Activated T-cell treated with anti-CD3 and anti-CD28 coated beads for 4 hours (primary cell): ENCODE data around the gene REG3A.

Experiments
- DNase-seq: peaks from one replicate; pipeline ENCODE4 v3.0.0-alpha.2; 2020

The REG3A gene

GRCh38 chr2:79116997-79117928 lies 42.3 kb downstream of the REG3A start:
- no peak for DNase-seq

- no peak for DNase-seq
Observed at GRCh38 chr2:79114797-79115494, 44.6 kb downstream of the REG3A start.

- DNase-seq: no peak
Observed at GRCh38 chr2:79112269-79112668, 47.3 kb downstream of the REG3A start.
